Cardiac muscle cell (in vitro differentiated cells and primary cell): ENCODE results near the gene RBM20. TPM values are rescaled to one million over a fixed set of nuclear protein-coding genes. Genes with fewer than 3 reads are reported as not detected.

Experiments
- DNase-seq, 2 donors: peaks; one replicate each; pipeline versions ENCODE4 v3.0.0 to v3.0.0-alpha.2; 2010 to 2017; ENCODE audit warnings: low read depth in 1 of 2, low spot score in 1 of 2
- H3K27ac ChIP-seq: fragments of 200-600 bp; sonication (generic); 2 replicates; pipeline ENCODE4 v1.5.1; 2016
- H3K27me3 ChIP-seq: fragments of 200-600 bp; sonication (generic); 2 replicates; pipeline ENCODE4 v1.6.0; 2016; ENCODE audit warnings: control low read depth
- H3K36me3 ChIP-seq: fragments of 200-600 bp; sonication (generic); 2 replicates; pipeline ENCODE4 v1.5.1; 2016; ENCODE audit warnings: control low read depth
- H3K4me1 ChIP-seq: fragments of 200-600 bp; sonication (generic); 2 replicates; pipeline ENCODE4 v1.8.1; 2017; ENCODE audit warnings: low read depth, mild to moderate bottlenecking, mixed run types
- H3K4me3 ChIP-seq: fragments of 200-600 bp; sonication (generic); 2 replicates; pipeline ENCODE4 v1.5.1; 2016; ENCODE audit warnings: mild to moderate bottlenecking
- H3K9me3 ChIP-seq: fragments of 200-600 bp; sonication (generic); 2 replicates; pipeline ENCODE4 v1.5.1; 2017; ENCODE audit warnings: low read depth, mild to moderate bottlenecking, control low read depth
- polyA plus RNA-seq: library from polyadenylated mRNA; unstranded; fragments of >200 nt; fragmentation: Nextera tagmentation; extraction: Ambion mirVana; gene quantifications from 2 replicates; pipeline ENCODE4 v1.2.1, GENCODE V29; 2016
- total RNA-seq: library from RNA; depleted of rRNA; stranded (reverse); fragments of >200 nt; gene quantifications from 2 replicates; pipeline ENCODE4 v1.2.3, GENCODE V29; 2016
- TF ChIP-seq, protein P1 (sequence below): IDR thresholded peaks from 2 replicates; pipeline ENCODE4 v1.5.1; 2012; ENCODE audit warnings: low read depth, mild to moderate bottlenecking, low read length

The RBM20 gene
- total and polyA plus RNA-seq, 2 experiments from 2014 or later = 19.2 to 28.5 TPM

DNA sequence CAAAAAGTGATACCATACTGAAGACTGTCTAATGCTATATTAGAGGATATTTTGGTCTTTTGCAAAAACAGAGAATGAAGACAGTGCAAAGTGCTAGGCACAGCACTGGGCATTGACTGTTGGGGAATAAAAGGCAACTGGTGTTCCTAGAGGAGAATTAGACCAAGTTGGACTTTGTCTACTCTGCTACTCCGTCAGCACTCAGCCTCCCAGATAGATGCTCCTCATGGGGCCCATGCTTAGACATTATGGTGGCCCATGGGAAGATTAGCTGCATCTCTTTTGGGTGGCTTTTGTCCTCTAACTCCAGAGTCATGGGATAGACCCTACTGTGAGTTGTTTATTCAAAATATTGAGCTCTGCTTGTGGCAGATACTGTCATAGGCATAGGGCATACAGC, 113.5 kb downstream of the RBM20 start:
- no peak overlapping the region for H3K4me3 ChIP-seq
- DNase-seq = no peak
- no peak overlapping the region for H3K27ac ChIP-seq
- H3K36me3 ChIP-seq = no peaks in the 10 kb centered on the region
- TF ChIP-seq, protein P1, sequence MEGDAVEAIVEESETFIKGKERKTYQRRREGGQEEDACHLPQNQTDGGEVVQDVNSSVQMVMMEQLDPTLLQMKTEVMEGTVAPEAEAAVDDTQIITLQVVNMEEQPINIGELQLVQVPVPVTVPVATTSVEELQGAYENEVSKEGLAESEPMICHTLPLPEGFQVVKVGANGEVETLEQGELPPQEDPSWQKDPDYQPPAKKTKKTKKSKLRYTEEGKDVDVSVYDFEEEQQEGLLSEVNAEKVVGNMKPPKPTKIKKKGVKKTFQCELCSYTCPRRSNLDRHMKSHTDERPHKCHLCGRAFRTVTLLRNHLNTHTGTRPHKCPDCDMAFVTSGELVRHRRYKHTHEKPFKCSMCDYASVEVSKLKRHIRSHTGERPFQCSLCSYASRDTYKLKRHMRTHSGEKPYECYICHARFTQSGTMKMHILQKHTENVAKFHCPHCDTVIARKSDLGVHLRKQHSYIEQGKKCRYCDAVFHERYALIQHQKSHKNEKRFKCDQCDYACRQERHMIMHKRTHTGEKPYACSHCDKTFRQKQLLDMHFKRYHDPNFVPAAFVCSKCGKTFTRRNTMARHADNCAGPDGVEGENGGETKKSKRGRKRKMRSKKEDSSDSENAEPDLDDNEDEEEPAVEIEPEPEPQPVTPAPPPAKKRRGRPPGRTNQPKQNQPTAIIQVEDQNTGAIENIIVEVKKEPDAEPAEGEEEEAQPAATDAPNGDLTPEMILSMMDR = no peak
- H3K9me3 ChIP-seq = no peaks in the 10 kb centered on the region
- peaks cover 3% of the 10 kb centered on the region for H3K4me1 ChIP-seq
- H3K27me3 ChIP-seq = no peaks in the 10 kb centered on the region

DNA sequence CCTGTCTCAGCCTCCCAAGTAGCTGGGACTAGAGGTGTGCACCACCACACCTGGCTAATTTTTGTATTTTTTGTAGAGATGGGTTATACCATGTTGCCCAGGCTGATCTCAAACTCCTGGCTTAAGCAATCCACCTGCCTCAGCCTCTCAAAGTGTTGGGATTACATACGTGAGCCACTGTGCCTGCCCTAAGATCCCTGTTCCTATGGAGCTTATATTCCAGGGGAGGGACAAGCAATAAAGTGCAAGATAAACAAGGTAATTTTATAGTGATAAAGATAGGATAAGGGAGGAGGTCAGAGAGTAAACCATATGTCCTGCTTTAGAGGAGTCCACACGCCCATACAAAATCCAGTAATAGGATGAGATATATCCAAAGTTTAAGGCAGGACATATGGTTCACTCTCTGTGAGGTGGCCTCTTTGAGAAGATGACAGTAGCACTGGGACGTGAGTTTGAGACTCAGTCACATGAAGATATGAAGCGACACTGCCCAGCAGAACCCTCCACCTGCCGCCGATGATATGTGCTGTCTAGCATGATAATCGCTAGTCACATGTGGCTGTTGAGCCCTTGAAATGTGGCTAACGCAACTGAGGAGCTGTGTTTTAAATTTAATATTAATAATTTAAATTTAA, 114.1 kb downstream of the RBM20 start:
- Histone ChIP-seq H3K9me3 (no peaks in the 10 kb centered on the region), H3K36me3 (no peaks in the 10 kb centered on the region), H3K4me3 (no peak overlapping the region), H3K4me1 (peaks cover 9% of the 10 kb centered on the region), H3K27me3 (no peaks in the 10 kb centered on the region), H3K27ac (no peak overlapping the region)
- TF ChIP-seq, protein P1 = no peak
- no peak for DNase-seq

DNA sequence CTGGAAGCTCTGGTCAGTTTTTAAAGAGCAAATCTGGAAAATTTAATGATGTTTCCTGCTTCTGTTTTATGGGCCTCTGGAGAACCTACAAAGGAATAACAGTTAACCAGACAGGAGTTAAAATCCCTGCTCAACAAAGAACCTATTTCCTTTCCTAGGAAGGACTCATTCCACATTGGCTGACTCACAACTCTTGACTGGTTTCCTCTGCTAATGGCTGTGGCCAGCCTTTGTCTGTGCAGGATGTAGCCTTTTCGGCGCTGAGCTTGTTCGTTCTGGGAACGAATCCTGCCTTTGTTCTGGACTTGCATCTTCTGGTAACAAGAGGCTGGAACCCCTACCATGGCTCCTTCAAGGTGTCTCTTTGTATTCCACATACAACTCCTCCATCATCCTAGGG, 114.8 kb downstream of the RBM20 start:
- no peaks in the 10 kb centered on the region for H3K36me3 ChIP-seq
- TF ChIP-seq, protein P1 = no peak
- no peaks in the 10 kb centered on the region for H3K27me3 ChIP-seq
- H3K9me3 ChIP-seq = no peaks in the 10 kb centered on the region
- H3K4me1 ChIP-seq = peaks cover 12% of the 10 kb centered on the region
- H3K4me3 ChIP-seq = no peak overlapping the region
- H3K27ac ChIP-seq = no peak overlapping the region
- DNase-seq = peak in 1 of 2 donors; percentile 34

DNA sequence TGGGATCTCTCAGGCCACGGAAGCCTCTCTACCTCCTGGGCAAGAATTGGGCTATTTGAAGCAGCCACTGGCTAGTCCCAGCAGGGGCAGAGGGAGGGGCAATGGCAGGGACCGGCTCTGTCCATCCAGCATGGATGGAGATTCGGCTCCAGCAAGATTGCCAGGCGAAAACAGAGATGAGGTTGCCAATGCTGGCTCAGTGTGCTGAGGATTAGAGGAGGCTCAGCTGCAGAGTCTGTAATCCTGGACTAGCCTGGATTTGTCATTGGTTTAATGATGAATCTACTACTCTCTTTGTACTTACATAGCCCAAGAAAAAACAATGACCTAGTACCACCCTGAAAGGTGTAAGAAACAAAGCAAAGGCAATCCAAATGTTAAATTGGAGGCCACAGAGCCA, 115.4 kb downstream of the RBM20 start:
- H3K27me3 ChIP-seq = no peaks in the 10 kb centered on the region
- no peak overlapping the region for H3K4me3 ChIP-seq
- H3K36me3 ChIP-seq = no peaks in the 10 kb centered on the region
- no peak overlapping the region for H3K27ac ChIP-seq
- TF ChIP-seq, protein P1 = no peak
- no peaks in the 10 kb centered on the region for H3K9me3 ChIP-seq
- peaks cover 17% of the 10 kb centered on the region for H3K4me1 ChIP-seq
- DNase-seq = no peak

DNA sequence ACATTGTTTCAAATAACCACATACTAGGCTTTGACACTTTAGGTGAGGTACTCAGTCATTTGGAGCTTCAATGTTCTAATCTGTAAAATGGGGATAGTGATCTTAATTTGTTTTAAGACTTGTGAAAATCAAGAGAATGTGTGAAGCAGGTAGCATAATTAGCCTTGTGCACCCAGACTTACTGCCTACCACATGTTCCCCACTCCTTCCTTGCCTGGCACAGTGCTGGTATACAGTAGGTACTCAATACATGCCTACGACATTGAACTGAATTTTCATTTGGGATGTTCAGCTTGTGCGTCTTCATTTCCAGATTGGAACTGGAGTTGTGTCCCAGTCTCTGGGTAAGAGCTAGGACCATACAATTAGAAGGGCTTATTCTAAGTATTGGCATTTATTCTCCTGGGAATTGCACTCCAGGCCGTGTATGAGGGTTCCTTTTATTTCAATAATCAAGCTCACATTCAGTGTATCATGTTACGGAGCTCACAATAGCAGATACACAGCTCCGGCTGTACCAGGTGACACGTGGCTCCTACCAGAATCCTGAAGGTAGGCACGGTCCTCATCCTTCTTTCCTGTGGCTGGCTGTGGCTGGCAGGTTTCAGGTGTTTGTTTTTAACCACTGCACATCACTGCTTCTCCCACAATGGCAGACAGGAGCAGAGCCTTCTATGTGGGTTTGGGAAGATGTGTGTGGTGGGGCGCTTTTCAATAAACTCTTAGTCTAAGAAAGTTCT, 118.1 kb downstream of the RBM20 start:
- H3K9me3 ChIP-seq = no peaks in the 10 kb centered on the region
- H3K27me3 ChIP-seq = no peaks in the 10 kb centered on the region
- H3K4me3 ChIP-seq = no peak overlapping the region
- TF ChIP-seq, protein P1 = no peak
- no peak for DNase-seq
- H3K36me3 ChIP-seq = no peaks in the 10 kb centered on the region
- no peak overlapping the region for H3K27ac ChIP-seq
- peaks cover 34% of the 10 kb centered on the region for H3K4me1 ChIP-seq
